Endothelial cell (in vitro differentiated cells): ENCODE measurements around the gene ZRANB1. TPM values are rescaled to one million over a fixed set of nuclear protein-coding genes. Genes with fewer than 3 reads are reported as not detected.
A peak's percentile ranks its signal among the peaks of the same experiment; 100 is the strongest.

Source experiments
- DNase-seq: peaks from one replicate; pipeline ENCODE4 v3.0.0; 2021; ENCODE audit warnings: low spot score
- H3K27ac Mint-ChIP-seq: one replicate; pipeline ENCODE4 v1.8.0; 2021; ENCODE audit warnings: mixed read lengths, inconsistent platforms; ENCODE audit not compliant: unreplicated experiment
- H3K27me3 Mint-ChIP-seq: one replicate; pipeline ENCODE4 v1.8.0; 2021; ENCODE audit warnings: mild to moderate bottlenecking, moderate library complexity, mixed read lengths, inconsistent platforms; ENCODE audit not compliant: unreplicated experiment
- H3K36me3 Mint-ChIP-seq: one replicate; pipeline ENCODE4 v1.8.0; 2021; ENCODE audit warnings: mild to moderate bottlenecking, low read depth, mixed read lengths, inconsistent platforms; ENCODE audit not compliant: unreplicated experiment
- H3K4me1 Mint-ChIP-seq: one replicate; pipeline ENCODE4 v1.8.0; 2021; ENCODE audit warnings: mild to moderate bottlenecking, mixed read lengths, inconsistent platforms; ENCODE audit not compliant: unreplicated experiment
- H3K4me3 Mint-ChIP-seq: one replicate; pipeline ENCODE4 v1.8.0; 2021; ENCODE audit warnings: mild to moderate bottlenecking, mixed read lengths, inconsistent platforms; ENCODE audit not compliant: unreplicated experiment
- H3K9me3 Mint-ChIP-seq: one replicate; pipeline ENCODE4 v1.8.0; 2021; ENCODE audit warnings: mixed read lengths, inconsistent platforms; ENCODE audit not compliant: unreplicated experiment
- total RNA-seq: library from RNA; stranded (reverse); fragmentation: NEBNext Ultra II Directional; extraction: Animal tissue kit (Norgen Biotek cat#: 25700); gene quantifications from one replicate; pipeline ENCODE4 v1.2.1, GENCODE V29; 2021; ENCODE audit not compliant: unreplicated experiment
- TF ChIP-seq, protein P1 (sequence below): fragments of 200-600 bp; sonication (generic); IDR thresholded peaks from one replicate; pipeline ENCODE4 v1.5.0; 2021; ENCODE audit warnings: antibody characterized with exemption; ENCODE audit not compliant: unreplicated experiment

ZRANB1 gene
- total RNA-seq, 1 donor from 2014 or later: 22.4 TPM

DNA sequence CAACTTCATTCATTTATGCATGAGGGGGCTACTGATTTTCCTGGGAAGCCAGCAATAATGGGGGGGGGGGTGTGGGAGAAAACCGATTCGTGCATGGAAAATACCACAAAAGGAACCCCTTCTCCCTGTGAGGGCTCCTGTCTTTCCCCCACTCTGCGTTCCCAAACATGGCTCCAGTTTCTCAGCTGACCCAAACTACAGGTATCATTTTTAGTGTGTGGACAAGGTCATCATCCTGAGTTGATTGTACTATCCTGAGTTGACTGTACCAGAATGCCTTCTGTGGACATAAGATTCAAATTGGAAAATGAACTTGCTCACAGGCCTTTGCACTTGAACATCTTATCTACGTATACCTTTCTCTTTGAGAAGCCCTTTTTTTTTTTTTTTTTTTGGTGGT is 49.9 kb downstream of the ZRANB1 start:
- H3K9me3 Mint-ChIP-seq: no peaks in the 10 kb centered on the region
- H3K27me3 Mint-ChIP-seq: peaks cover 36% of the 10 kb centered on the region
- H3K4me3 Mint-ChIP-seq: peak overlapping the region; percentile 42
- TF ChIP-seq, protein P1, sequence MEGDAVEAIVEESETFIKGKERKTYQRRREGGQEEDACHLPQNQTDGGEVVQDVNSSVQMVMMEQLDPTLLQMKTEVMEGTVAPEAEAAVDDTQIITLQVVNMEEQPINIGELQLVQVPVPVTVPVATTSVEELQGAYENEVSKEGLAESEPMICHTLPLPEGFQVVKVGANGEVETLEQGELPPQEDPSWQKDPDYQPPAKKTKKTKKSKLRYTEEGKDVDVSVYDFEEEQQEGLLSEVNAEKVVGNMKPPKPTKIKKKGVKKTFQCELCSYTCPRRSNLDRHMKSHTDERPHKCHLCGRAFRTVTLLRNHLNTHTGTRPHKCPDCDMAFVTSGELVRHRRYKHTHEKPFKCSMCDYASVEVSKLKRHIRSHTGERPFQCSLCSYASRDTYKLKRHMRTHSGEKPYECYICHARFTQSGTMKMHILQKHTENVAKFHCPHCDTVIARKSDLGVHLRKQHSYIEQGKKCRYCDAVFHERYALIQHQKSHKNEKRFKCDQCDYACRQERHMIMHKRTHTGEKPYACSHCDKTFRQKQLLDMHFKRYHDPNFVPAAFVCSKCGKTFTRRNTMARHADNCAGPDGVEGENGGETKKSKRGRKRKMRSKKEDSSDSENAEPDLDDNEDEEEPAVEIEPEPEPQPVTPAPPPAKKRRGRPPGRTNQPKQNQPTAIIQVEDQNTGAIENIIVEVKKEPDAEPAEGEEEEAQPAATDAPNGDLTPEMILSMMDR: no peak
- H3K4me1 Mint-ChIP-seq: no peaks in the 10 kb centered on the region
- DNase-seq: no peak
- H3K36me3 Mint-ChIP-seq: peaks cover 44% of the 10 kb centered on the region
- no peak overlapping the region for H3K27ac Mint-ChIP-seq

DNA sequence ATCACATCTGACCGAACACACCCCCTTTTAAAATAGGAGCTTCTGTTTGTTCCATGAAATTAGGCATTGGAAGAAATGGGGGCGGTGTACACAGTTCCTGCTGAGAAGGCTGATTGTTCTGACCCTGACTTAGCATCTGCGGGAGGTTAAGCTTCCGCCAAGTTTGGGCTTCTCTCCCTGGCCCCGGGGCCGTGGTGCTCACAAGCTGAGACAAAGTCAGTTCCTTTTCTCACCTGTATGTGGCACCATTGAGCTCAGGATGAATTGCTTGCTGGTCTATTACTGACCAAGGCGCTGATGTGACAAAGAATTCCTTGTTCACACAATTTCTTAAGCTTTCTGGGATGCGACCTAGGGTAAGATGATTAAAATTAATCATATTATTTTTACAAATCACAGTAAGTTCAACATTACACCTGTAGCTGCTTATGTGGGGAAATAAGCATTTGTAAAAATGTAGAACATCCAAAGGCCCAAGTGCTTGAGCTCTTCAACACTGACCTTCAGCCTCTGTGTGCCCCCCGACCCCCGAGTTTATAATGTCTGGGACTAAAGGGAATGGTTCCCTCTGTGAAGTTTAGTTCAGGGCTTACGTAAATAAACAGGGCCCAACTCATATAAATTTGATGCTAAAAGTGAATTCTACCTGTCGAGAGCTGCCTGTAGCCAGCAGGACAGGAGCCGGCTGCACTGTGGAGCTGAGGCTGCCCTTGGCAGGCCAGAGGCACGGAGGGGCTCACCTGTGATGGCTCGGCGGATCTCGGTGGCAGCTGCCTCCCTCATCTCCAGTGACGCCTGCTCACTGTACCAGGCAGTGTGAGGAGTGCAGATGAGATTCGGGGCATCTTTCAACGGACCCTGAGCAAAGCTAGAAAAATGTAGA is 50.8 kb downstream of the ZRANB1 start:
- TF ChIP-seq, protein P1: peak; percentile 76
- H3K4me3 Mint-ChIP-seq: peak overlapping the region; percentile 25
- peak overlapping the region; percentile 67 for H3K27ac Mint-ChIP-seq
- no peaks in the 10 kb centered on the region for H3K9me3 Mint-ChIP-seq
- peak; percentile 68 for DNase-seq
- H3K36me3 Mint-ChIP-seq: peaks cover 45% of the 10 kb centered on the region
- peaks cover 40% of the 10 kb centered on the region for H3K27me3 Mint-ChIP-seq
- no peaks in the 10 kb centered on the region for H3K4me1 Mint-ChIP-seq

DNA sequence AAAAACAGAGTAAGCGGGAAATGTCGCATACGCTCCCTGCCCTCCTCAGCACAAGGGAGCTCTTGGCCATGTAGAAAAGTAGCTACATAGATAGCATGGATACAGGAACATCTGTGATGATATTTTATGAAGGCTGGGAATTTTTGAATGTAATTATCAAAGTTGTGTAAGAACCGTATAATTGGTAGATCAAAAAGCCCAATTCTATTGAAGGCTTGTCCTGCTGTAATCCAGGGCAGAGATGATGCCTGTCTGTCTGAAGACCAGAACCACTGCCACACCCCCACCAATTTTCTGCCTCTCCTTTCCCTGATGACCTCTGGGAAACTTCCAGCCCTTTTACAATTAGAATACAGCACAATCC is 51.4 kb downstream of the ZRANB1 start:
- peak overlapping the region; percentile 48 for H3K27ac Mint-ChIP-seq
- no peaks in the 10 kb centered on the region for H3K4me1 Mint-ChIP-seq
- peaks cover 40% of the 10 kb centered on the region for H3K27me3 Mint-ChIP-seq
- no peaks in the 10 kb centered on the region for H3K9me3 Mint-ChIP-seq
- H3K4me3 Mint-ChIP-seq: no peak overlapping the region
- H3K36me3 Mint-ChIP-seq: peaks cover 43% of the 10 kb centered on the region
- no peak for DNase-seq
- TF ChIP-seq, protein P1: no peak

DNA sequence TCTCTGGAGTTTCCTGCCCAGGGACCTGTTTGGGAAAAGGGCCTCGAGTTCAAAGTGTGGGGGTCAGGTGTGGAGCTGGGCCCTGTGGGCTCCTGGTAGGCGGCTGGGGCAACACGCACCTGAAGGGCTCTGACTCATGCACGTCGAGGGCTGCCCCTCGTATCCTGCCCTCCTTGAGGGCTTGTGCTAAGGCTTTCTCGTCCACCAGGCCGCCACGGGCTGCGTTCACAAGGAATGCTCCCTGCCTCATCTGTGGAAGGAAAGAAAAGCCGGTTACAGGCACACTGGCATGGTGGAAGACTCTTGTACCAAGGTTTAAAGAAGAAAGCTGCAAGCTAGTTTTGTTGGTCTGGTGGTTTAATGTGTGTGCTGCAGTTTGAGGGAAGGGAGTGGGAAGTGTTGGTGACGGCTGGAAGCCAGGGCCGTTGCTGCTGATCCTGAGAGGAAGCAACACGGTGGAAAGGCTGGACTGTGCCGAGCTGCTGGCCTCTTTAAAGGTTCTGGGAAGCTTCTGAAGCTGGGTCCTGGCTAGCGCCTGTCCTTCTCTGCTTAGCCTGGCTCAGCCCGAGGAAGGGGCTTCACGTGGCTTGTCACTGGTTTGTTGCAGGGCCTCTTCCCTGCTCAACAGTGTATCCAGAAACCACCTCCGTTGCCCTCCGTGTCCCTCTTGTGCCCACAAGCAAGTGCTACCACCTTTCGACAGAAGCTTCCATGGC is 52.0 kb downstream of the ZRANB1 start:
- Mint-ChIP-seq H3K27ac (peak overlapping the region; percentile 78), H3K4me3 (no peak overlapping the region), H3K27me3 (peaks cover 40% of the 10 kb centered on the region), H3K9me3 (no peaks in the 10 kb centered on the region), H3K4me1 (no peaks in the 10 kb centered on the region), H3K36me3 (peaks cover 43% of the 10 kb centered on the region)
- DNase-seq: no peak
- TF ChIP-seq, protein P1: no peak
